Measurements from ENCODE around the gene PTPRA.
A peak's percentile ranks its signal among the peaks of the same experiment; 100 is the strongest.
"Not testable (repeated sequence)": the region's sequence is repeated elsewhere in the genome, so short reads cannot be mapped to it uniquely, and the experiment has no call there.

PTPRA gene

GRCh38 chr20:3043322-3043721 is 170.0 kb downstream of the PTPRA start, which contains the start of gene GNRH2:
Gene GNRH2 (plus strand): TSS chr20:3043622. CDS start chr20:3044415, 793 bp downstream.
- no peak for DNase-seq (ENCODE audit: low read depth in 2 of 2)

- no peak for DNase-seq (ENCODE audit: low read depth in 2 of 2)
Measured at GRCh38 chr20:3044336-3044965, 171.2 kb downstream of the PTPRA start.

- DNase-seq (ENCODE audit: low read depth in 2 of 2), result peak; percentile 15 to 23
Measured at GRCh38 chr20:3045042-3045815, 171.9 kb downstream of the PTPRA start.

GRCh38 chr20:3045816-3046676 is 172.8 kb downstream of the PTPRA start, which contains the start of gene MRPS26:
Gene MRPS26 (plus strand): TSS chr20:3046052. CDS start chr20:3046069, 17 bp downstream.
- DNase-seq (ENCODE audit: low read depth in 2 of 2), result peak; percentile 60 to 64

- no peak for DNase-seq (ENCODE audit: low read depth in 2 of 2)
Measured at GRCh38 chr20:3046677-3047462, 173.6 kb downstream of the PTPRA start.

GRCh38 chr20:3047486-3048419 is 174.5 kb downstream of the PTPRA start:
- no peak for DNase-seq (ENCODE audit: low read depth in 2 of 2)

- no peak for DNase-seq (ENCODE audit: low read depth in 2 of 2)
Measured at GRCh38 chr20:3051385-3052019, 178.2 kb downstream of the PTPRA start.

GRCh38 chr20:3059489-3059888 is 186.2 kb downstream of the PTPRA start:
- no peak for DNase-seq (ENCODE audit: low read depth in 2 of 2)

GRCh38 chr20:3064119-3064518 is 190.8 kb downstream of the PTPRA start:
- DNase-seq (ENCODE audit: low read depth in 2 of 2), result not testable (repeated sequence)

GRCh38 chr20:3067139-3068014 is 194.1 kb downstream of the PTPRA start:
- DNase-seq (ENCODE audit: low read depth in 2 of 2), result no peak

GRCh38 chr20:3068075-3068474 is 194.8 kb downstream of the PTPRA start:
- no peak for DNase-seq (ENCODE audit: low read depth in 2 of 2)

GRCh38 chr20:3068986-3069900 is 196.0 kb downstream of the PTPRA start:
- DNase-seq (ENCODE audit: low read depth in 2 of 2), result no peak

GRCh38 chr20:3070725-3071124 is 197.4 kb downstream of the PTPRA start:
- no peak for DNase-seq (ENCODE audit: low read depth in 2 of 2)

GRCh38 chr20:3071266-3071609 is 198.0 kb downstream of the PTPRA start:
- DNase-seq (ENCODE audit: low read depth in 2 of 2), result no peak

- DNase-seq (ENCODE audit: low read depth in 2 of 2), result peak; percentile 48 to 57
Measured at GRCh38 chr20:3071610-3072529, 198.6 kb downstream of the PTPRA start, which contains the start of gene OXT. Gene OXT (plus strand): TSS chr20:3071620. CDS start chr20:3071656, 36 bp downstream.

- no peak for DNase-seq (ENCODE audit: low read depth in 2 of 2)
Measured at GRCh38 chr20:3072530-3073250, 199.4 kb downstream of the PTPRA start.
